ENCODE data around the gene TARP.
"Not testable (repeated sequence)": the region's sequence is repeated elsewhere in the genome, so short reads cannot be mapped to it uniquely, and the experiment has no call there.

TARP gene

DNA sequence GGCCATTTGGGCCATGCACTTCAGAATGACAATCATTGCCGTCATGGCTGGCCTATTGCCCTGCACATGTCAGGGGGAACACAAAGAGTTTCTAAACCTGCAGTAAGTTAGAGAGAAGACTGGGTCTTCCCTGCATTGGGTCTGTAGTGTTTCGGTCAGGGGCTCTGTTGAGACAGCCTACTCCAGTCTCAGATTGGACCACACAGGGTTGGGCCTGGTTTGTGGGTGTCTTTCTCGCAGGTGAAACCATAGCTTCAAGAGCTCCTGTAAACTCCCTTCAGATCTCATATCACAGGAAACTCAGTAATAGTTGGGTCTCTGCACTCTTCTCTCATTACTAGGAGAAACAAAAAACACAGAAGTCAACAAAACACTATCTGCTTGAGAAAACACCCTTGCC, 7.3 kb upstream of the TARP start:
- no peak for TF ChIP-seq CTCF (IDR thresholded peaks at IDR 0.05; ENCODE audit: low read depth, low read length, missing control alignments)
- no peak overlapping the region for H3K4me3 ChIP-seq (replicated peaks; ENCODE audit: low read depth, low read length)
- DNase-seq (ENCODE audit: extremely low read depth, low read depth): no peak

GRCh38 chr7:38280000-38280399, 6.6 kb upstream of the TARP start:
- TF ChIP-seq CTCF (IDR thresholded peaks at IDR 0.05; ENCODE audit: low read depth, low read length, missing control alignments): no peak
- DNase-seq (ENCODE audit: extremely low read depth, low read depth): no peak
- H3K4me3 ChIP-seq (replicated peaks; ENCODE audit: low read depth, low read length): no peak overlapping the region

DNA sequence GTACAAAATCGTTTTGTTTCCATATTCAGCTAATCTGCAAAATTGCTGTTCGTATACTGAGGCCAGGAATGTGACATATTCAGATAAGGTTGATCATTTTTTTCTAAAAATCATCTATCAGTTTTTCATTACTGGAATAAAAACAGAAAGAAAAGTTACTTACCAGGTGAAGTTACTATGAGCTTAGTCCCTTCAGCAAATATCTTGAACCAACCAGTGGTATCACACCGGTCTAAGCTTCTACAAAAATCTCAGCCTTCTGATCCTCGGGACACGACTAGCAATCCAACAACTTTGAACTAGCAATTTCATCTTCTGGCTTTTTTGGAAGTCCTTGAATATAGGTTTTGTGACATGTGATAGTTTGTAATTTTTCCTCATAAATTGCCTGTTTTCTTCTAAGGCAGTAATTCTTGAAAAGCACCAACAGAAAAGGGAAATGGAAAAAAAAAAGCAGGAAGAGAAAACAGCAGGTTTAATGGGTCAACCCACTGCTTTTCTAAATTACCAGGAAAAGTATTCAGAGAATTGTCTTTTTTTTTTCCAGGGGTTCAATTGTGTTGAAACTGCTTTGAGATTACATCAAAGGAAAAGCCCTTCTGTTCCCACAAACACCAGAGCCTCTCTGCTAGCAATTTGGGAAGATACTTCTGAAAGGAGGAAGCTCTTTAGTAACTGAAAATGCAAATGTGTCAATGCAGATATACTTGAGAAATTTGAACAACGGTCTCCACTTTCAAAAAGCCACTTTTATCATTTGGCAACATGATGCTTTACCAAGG, 2.9 kb upstream of the TARP start:
- no peak overlapping the region for H3K4me3 ChIP-seq (replicated peaks; ENCODE audit: low read depth, low read length)
- no peak for DNase-seq (ENCODE audit: extremely low read depth, low read depth)
- TF ChIP-seq CTCF (IDR thresholded peaks at IDR 0.05; ENCODE audit: low read depth, low read length, missing control alignments): no peak

DNA sequence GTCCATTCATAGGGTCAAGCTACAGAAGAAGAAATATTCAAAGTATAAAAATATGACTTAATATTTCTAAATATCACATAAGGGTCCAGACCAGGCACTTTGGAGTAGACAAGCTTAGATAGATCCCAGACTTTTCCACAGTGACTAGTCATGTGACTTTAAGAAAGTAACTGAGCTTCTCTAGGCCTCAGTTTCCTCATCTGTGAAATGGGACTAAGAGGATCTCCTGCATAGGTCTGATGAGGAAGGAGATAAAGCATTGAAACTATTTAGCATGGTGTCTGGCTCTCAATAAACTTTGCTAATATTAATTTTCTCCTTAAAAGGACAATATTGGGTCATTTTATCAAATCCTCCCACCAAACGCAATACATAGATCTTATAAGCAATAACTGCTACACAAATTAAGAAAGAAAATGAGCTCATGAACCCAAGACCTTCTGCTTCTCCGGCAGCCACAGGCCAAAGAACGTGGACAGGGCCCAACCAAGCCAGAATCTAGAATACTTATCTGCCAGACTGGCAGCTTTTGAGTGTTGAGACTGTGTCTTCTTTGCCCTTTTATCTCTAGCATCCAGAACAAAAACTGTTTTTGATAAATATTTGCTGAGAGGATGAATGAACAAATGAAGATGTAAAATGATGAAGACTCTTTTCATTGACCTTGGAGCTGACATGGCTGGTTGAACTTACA, 1.6 kb upstream of the TARP start:
- no peak overlapping the region for H3K4me3 ChIP-seq (replicated peaks; ENCODE audit: low read depth, low read length)
- DNase-seq (ENCODE audit: extremely low read depth, low read depth): no peak
- no peak for TF ChIP-seq CTCF (IDR thresholded peaks at IDR 0.05; ENCODE audit: low read depth, low read length, missing control alignments)

- no peak overlapping the region for H3K4me3 ChIP-seq (replicated peaks; ENCODE audit: low read depth, low read length)
- no peak for TF ChIP-seq CTCF (IDR thresholded peaks at IDR 0.05; ENCODE audit: low read depth, low read length, missing control alignments)
- DNase-seq (ENCODE audit: extremely low read depth, low read depth): no peak
Measured at GRCh38 chr7:38274486-38274885, 1.1 kb upstream of the TARP start.

GRCh38 chr7:38270405-38270804, 3.0 kb downstream of the TARP start:
- DNase-seq (ENCODE audit: extremely low read depth, low read depth); H3K4me3 ChIP-seq (replicated peaks; ENCODE audit: low read depth, low read length): not testable (repeated sequence)

DNA sequence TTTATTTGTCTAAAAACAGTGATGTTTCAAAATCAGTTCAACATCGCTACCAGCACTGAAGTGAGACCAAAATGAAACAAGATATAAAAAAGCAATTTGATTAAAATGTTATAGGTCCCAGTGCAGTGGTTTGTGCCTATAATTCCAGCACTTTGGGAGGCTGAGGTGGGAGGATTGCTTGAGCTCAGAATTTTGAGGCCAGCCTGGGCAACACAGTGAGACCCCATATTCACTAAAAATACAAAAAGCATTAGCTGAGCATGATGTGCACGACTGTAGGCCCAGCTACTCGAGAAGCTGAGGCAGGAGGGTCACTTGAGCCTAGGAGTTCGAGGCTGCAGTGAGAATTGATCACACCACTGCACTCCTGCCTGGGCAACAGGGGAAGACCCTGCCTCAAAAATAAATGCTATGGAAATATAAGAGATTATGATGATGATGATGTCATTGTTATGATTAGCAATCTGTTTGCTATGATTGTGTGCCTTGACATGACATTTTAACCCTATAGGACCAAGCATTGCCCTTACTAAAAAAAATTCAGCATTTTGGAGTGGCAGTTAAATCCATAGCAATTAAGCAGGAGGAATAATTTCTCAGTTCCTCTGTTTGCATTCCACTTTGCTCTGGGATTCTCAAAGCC, 3.6 kb downstream of the TARP start:
- DNase-seq (ENCODE audit: extremely low read depth, low read depth); H3K4me3 ChIP-seq (replicated peaks; ENCODE audit: low read depth, low read length): not testable (repeated sequence)

GRCh38 chr7:38265958-38266357, 7.5 kb downstream of the TARP start:
- not testable (repeated sequence) for H3K4me3 ChIP-seq (replicated peaks; ENCODE audit: low read depth, low read length); DNase-seq (ENCODE audit: extremely low read depth, low read depth)

DNA sequence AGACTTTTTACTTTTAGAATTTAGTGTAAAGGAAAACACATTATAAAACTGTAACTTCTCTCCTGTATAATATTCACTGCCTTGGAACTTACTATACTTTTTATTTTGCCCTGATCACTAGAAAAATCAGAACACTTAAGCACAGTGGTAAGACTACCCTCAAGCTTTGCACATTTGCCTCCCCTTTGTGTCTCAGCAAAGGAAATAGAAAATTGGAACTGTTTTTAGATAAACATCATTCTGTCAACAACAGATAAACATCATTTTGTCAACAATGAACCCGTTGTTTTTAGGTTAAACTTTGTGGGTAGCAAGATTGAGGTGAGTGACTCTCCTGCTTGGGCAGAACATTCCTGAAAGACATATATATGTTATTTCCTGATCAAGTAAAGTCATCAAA, 8.8 kb downstream of the TARP start:
- not testable (repeated sequence) for DNase-seq (ENCODE audit: extremely low read depth, low read depth); H3K4me3 ChIP-seq (replicated peaks; ENCODE audit: low read depth, low read length)

- not testable (repeated sequence) for H3K4me3 ChIP-seq (replicated peaks; ENCODE audit: low read depth, low read length); DNase-seq (ENCODE audit: extremely low read depth, low read depth)
Measured at GRCh38 chr7:38263274-38263673, 10.2 kb downstream of the TARP start.
